NCI-H510A (cell line): Measurements from ENCODE around the gene PRAC1.

Source experiments
- DNase-seq: peaks from one replicate; lab custom pipeline; 2025; lab: John Stamatoyannopoulos, UW

PRAC1 gene

DNA sequence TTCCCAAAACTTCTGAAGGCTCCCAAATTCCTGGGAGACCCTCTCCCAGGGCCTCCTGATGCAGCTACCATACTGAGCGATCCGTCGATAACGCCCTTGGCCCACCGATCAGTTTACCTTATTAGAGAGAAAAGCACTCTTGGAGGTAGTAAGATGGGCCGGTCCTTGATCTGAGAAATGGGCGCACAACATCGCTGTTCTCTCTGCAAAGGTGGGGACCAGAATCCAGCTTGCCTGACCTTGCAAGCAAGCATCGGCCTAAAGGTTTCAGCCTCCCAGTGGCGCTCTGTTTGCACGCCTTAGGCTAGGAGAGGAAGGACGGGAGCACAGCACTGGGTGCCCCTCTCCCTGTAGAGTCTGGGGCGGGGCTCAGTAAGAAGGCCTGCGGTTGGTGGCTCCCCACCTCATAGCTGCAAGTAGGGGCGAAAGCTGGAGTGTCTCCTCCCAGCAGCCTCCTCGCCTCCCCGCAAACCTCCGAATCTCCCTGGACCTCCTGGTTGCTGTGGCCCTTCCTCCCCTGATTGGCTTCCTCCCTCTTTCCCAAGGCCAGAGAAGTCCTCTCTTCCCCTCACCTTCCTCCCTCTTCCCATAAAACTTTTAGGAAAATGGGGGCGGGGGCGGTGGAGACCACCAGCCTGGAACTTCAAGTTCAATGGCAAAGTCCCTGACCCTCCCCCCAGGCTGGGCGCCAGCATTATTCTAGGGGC, at the start of gene PRAC1:
Gene PRAC1 (minus strand): TSS at position 318 of the 707 bp plus-strand sequence. CDS start 126 bp downstream, at position 192.
- peak; percentile 84 for DNase-seq

DNA sequence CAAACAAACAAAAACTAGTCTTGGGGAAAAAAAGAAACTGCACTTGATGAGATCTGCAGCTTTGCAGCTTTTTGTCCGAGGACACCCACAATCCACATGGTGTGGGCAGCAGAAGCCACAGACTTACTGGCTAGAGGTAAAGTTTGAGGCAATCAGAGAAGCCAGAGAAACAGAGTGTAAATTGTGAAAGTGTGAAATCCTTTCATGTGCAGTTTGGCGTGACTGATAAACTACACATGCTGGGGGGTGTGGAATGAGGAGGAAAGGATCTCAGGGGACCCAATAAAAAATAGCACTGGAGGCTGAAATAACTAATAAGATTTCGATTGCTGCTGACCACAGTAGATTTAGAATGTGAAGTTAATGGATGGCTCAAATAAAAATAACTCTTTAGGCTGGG, 48.6 kb upstream of the PRAC1 start:
- no peak for DNase-seq

DNA sequence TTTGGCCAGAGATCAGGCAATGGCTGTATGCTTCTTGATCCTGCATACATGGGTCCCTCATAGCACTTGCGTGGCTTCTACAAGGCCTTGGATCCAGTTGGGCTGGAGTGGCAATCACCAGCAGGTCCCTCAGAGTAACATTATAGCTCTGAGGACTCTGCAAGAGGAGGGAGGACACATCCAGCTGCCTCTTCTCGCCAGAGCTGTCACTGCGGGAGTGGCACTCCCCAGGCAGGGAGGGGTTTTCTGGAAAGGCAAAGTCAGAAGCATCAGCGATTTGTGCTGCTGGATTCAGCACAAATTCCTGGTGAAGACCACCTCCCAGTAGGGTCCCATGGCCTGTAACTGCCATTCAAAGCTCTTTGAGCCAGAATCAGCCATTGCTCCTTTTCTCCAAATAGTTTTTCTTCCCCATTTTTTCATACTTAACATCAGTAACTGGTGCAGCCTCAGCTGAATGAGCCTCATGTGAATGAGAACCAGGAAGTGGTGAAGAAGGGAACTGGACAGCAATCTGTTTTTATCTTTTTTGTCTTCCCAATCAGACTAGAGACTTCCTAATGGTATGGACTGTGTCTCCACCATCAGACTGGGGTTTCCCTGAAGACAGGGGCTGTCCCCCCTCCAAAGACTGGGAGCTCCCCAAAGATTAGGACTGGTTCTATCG, 46.8 kb upstream of the PRAC1 start:
- no peak for DNase-seq

DNA sequence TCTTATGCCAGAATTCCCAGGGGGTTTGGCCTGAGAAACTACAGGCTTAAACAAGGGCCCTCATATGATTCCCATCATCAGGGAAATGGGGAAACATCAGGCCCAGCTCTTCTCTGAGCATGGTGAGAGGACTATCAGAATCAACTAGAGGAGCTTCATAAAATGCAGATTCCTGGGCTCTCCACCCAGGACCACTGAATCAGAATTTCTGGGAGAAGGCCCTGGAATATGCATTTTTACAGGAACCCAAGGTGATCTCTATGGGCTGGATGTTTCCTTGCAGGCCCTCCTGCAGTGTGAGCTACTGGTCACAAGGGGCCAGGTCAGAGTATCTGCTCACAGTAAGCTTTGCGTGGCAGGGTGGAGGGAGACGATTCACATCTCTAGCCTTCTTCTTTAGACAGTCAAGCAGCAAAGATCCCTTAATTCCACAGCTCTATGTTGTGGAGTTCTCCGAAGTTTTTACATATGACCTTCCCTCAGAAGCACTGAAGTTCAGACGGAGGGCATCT, 45.0 kb upstream of the PRAC1 start:
- DNase-seq: no peak

DNA sequence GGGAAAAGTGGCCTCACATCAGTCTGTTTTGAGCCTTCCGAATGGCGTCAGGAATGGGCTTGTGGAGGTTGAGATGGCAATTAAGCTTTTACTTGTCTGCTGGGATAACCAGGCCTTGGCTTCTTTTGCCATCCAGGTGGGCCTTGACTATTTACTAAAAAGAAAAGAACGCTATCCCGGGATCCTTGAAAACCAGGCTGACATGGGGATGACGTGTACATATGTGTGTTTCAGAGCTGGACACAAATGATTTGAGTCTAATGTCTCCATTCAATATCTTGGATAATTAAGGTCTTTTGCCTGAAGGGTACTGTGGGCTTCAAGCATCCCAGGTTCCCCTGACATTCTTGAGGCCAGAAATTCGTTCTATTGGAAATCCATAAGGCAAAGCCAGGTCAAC, 38.8 kb upstream of the PRAC1 start:
- no peak for DNase-seq

DNA sequence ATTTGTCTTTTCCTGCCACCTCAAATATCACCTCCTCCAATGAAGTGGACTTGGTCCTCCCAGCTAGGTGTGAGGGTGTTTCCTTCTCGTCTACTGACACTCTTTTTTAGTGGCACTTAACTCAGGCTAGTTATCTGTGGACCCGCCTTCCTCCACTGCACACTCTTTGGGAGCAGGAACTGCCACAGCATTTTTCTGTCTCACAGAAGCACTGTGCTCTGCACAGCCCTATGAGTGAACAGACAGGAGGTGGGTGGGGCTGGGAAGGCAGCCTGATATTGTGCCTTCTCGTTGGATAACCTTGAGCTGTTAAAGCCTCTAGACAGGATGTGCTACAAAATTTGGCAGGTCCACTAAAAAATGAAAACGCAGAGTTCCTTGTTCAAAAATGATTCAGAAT, 38.1 kb upstream of the PRAC1 start:
- no peak for DNase-seq

DNA sequence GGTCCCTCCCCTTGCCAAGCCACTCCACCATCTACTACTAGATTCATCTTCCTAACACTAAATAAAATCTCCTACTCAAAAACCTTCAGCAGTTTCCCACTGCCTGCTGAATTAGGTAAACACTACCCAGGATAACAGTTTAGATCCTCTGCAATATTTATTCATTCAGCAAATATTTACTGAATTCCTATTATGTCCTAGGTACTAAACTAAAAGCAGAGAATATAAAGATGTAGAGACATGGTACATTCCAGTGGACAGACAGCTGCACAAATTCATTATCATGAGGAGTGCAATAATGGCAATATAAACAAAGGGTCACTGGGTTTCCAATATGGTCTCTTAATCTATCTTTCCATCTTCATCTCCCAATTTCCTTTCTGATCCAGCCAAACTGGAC, 37.0 kb upstream of the PRAC1 start:
- DNase-seq: no peak

DNA sequence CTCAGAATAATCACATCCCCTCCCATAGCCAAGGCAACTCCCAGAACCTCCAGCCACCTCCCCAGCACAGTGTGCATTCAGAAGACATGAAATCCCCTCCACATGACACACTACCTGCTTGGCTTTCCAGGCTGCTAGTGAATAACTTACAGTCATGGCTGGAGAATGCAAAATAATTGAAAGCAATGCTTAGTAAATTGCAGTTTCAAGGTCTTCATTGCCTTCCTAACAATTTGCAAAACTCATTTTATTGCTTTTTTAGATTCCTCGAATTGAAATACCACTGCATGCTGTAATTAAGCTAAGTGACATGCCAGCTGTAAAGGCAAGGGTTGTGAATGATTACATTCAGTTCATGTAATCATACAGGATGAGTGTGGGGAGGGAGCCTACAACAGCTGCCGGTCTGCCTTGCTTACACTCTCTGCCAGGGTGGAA, 35.2 kb upstream of the PRAC1 start:
- no peak for DNase-seq

DNA sequence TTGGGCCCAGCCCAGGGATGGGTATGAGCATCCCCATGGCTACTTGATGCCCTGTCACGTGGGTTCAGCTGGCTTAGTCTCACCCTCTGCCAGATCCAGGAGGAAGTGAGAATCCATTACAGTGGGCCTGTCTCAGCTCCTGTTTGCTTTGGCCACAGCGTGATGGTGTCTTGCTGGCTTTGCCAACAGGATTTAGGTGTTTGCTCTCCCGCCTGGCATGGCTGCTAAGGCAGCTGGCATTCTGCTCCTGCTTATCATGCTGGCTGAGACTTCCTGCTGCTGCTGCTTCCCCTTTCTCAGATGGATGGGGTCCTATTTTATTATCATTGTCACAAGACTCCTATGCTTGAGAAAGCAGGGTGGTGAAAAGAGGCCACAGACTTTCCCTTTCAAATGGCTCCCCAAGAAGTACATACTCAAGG, 34.5 kb upstream of the PRAC1 start:
- no peak for DNase-seq

DNA sequence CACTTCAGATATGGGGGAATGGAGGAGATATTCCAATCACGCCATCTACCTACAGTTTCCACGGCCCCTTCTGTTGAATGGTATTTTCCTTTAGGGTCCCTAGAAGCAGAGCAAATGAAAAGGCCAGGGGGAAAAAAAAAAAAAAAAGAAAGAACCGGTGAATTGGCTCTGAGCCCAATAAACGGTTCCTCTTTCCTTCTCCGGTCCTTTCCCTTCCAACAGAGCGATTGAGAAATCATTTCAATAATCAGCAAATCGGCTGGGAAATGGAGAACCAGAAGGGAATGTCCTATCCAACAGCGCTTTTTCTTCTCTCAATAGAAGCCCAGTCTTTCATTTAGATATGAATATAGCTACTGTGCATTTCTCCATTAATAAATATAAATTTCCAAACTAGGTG, 33.0 kb upstream of the PRAC1 start:
- no peak for DNase-seq

DNA sequence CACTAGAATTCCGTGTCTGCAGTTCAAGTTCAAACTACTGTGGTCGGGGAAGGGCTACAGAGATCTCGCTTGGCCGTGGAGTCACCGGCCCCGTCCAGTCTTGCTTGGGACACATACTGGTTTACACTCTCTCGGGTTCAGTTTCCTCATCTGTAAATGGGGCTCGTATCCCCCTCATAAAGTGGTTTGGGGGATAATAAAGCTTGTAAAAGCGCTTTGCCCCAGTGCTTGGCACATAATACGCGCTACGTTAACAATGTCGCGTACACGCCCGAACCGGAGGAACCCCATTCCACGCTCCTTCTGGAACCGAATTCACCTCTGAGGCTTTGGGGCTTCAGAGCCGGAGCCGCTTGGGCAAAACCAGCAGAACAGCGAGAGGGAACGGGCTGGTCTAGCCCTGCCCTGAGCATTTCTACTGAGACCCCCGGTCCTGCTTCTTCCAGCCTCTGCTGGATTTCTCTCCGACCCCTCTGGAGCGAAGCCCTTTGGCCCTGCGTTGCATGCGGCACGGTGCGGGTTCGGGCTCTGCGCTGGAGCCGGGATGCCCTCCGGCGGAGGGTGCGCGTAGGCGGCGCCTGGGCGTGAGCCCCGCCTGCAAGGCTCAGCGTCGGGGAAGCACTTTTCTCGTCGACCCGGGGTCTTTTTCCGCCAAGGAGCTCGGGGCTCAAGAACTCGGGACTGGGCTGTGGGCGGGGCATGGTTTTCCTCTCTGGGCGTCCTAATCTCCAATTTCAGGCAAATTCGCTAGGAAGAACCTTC, 32.4 kb upstream of the PRAC1 start:
- no peak for DNase-seq

DNA sequence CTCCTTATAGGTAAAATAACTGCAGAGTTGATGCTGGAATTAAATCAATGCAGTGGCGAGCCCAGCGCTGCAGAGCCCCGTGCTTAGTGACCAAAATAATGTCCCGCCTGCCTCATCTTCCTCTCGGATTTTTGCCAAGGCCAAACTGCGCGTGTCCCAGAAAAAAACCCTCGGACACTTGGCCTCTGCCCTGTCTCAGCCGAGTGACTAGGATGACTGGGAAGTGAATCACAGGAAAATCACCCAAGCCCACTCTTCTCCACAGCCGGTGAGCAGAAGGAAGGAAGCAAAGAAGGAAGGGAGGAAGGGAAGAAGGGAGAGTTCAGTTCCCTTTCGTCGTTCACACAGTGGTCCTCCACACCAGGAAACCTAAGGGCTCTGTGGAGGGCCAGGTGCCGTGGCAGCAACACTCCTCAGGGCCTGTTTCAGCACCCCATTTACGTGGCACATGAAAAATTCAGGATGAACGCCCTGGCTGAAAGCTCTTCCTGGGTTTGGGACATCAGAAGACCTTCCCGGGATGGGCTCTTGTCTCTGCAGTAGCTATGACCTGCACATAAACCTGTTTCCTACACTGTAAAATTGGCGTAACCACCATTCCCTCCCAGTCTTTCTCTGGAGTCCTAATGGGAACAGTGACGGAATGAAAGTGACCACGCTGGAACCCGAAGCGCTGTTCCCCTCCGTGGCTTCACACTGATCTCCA, 31.6 kb upstream of the PRAC1 start:
- no peak for DNase-seq

DNA sequence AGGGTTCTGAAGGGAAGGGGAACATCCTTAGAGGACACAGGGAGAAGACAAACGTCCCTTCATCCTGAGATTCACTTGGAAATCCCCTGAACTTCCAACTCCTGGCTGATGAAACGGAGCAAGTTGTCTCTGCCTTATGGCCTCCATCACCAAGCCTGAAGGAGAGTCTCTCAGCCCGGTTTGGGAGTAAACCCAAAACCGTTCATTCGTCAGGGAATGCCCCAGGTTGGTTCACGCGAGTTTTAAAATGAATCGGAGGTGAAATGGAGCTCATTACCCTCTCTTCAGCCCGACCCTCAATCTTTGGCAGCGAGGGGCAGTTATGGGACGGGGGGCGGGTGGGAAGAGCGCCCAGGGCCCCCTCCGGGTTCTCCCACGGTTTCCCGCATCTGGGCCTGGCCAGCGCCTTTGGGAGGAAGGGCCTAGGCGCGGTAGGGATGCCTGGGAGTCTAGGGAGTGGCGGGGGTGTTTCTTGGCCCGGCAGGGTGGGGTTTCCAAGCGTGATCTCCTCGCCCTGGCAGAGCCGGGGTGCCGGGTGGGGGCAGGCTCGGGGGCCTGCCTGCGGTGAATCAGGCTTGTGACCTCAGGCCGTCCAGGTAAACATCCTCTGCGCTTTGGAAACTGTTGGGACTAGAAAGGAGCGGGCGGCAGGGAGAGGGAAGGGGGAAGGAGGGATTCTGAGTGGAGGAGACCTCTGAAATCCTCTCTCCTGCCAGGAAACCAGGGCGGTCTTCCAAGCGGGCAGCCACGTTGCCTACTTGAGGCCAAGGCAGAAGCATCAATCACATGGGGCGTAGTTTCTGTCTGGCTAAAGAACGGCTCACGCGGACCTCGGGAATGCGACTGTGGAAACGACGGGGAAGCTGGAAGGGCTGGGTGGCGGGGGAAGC, 30.3 kb upstream of the PRAC1 start:
- no peak for DNase-seq

DNA sequence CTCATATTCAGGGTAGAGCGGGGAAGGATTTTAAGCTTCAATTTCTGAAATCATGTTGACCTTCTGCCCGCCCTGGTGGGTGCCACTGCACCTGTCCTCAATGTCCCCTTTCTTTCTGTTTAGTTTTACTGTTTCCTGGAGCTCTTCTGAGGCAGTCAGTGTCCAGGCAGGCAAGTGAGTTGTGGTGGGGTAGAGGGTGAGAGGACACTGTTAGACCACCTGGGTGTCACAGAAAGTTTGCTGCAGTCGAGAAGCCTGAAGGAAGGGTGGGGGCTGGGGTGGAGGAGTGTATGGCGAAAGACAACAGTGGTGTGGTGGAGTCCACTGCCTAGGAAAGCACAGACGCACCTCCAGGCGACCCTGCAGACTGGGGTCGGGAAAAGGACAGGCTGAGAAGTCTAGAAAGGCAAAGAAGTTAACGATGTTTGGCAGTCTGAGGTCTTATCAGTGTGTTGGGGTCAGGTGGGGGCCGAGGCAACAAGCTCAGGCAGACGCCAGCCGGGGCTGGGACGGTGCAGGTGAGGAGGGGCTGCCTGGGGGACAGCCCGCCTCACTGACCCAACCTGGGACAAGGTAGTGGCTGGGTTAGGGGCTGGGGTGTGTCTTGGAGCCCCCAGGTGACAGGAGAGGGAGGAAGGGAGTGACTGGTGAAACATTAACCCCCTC, 29.5 kb upstream of the PRAC1 start:
- no peak for DNase-seq

DNA sequence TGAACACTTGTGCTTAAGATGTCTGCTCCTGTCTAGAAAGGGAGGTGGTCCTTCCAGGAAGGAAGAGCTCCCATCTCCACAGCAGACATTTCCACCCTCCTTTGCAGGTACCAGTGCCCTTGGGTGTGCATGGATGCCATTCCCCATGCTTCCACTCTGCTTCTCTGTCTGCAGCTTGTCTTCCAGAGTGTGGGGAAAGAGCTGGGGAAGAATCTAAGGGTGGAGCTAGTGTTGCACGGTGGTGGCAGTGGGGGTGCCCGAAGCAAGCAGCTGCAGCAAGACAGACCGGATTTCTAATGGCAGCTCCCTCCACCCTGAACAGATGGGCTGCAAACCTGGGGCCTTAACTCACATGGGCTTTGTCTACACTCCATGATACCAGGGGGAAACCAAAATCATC, 28.9 kb upstream of the PRAC1 start:
- DNase-seq: no peak

DNA sequence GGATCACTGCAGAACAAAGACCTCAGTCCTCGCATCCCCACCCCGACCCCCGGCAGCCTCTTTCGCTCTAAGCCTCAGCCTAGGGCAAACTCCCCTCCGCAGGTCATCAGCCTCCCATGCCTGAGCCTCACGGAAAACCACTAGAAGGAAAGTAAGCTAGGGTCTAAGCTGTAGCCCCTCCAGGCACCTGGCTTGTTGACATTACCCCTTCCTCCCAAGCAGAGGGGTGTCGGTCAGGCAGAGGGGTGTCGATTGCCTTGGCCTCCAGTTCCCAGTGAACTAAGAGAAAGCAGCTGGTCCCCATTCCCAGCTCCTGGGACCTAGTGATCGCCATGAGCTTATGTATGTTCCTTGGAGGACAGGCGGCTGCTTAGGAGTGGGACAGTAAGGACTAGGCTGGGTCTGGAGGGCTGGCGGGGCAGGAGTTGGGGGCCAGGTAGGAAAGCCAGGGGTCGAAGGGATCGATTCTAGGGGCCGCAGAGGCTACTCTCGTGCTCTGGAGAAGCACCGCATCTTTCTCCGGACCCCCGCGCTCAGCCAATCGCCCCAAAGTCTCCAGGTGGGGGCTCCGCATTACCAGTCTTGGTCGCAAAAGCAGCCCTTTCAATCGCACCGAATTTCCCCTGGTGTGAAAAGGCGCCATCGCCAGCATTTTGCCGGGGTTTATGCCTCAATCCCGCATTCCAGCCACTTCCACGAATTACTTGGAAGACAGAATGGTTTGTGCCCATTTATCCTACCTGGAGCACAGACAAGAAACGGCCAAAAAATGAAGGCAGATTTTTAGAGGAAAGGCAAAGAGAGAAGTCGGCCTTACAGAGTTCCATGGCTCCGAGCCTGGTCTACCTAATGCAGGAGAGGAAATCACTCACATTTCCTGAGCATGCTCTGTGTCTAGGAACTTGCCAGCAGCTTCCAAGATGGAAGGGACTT, 27.6 kb upstream of the PRAC1 start:
- DNase-seq: no peak

DNA sequence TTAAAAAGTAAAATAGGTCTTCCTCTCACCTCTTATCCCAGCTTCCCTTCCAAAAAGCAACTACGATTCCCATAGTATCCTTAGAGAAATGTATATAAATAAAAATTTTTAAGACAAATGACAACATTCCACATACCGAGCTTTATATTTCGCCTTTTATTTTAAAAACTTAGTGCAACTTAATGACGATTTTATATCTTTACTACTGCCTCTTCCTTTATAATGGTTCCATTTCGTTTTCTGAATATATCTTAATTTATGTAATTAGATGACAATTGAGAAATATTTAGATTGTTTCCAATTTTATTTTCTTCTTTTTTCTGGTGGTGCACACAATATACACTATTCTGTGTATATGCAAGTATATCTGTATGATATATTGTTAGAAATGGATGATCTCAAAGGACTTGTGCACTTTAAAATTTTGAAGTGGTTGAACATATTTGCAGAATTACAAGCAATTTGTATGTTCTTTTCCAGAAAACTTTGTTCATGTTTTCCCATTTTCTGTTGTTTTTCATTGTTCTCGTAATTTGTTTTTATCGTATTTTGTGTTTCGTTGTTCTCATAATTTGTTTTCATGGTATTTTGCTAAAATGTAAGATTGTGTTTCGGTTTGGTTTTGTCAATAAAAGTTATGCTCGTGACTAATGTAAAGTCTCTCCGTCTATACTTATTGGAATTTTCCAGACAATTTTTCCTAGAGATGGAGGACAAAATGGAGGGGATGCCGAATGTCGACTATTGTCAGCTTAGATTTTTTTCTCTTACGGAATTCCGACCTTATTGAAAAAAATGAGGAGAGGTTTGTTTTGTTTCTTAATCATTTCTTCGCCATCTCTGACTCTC, 26.6 kb upstream of the PRAC1 start:
- no peak for DNase-seq
